Sigmoid colon (tissue), 7 donors: ENCODE results near the gene CD63. TPM values are rescaled to one million over a fixed set of nuclear protein-coding genes. Genes with fewer than 3 reads are reported as not detected.

Experiments used
- DNase-seq: peaks from one replicate; pipeline ENCODE4 v3.0.0-alpha.2; 2019
- H3K27ac ChIP-seq, 4 donors: fragments of 200-600 bp; sonication (generic); one replicate each; pipeline ENCODE4 v1.5.1; 2016 to 2019; ENCODE audit warnings: mild to moderate bottlenecking in 1 of 4
- H3K27me3 ChIP-seq, 3 donors: fragments of 200-600 bp; sonication (generic); one replicate each; pipeline ENCODE4 v1.5.1; 2019; ENCODE audit warnings: mild to moderate bottlenecking in 1 of 3
- H3K36me3 ChIP-seq, 4 donors: fragments of 200-600 bp; sonication (generic); one replicate each; pipeline ENCODE4 v1.5.1; 2016 to 2019
- H3K4me1 ChIP-seq, 4 donors: fragments of 200-600 bp; sonication (generic); one replicate each; pipeline ENCODE4 v1.5.1; 2017 to 2019
- H3K4me3 ChIP-seq, 4 donors: fragments of 200-600 bp; sonication (generic); one replicate each; pipeline ENCODE4 v1.5.1; 2017 to 2019; ENCODE audit warnings: mild to moderate bottlenecking in 2 of 4, moderate library complexity in 1 of 4
- H3K9me3 ChIP-seq, 4 donors: fragments of 200-600 bp in 3 of 4; sonication (generic) in 3 of 4; one replicate each; pipeline versions ENCODE4 v1.5.1 to v1.6.1; 2013 to 2019
- CTCF ChIP-seq, 4 experiments: fragments of 450-650 bp in 3 of 4; fragments of 200-600 bp in 1 of 4; IDR thresholded peaks; one replicate each; pipeline ENCODE4 v1.5.1; 2016 to 2019; ENCODE audit warnings: antibody characterized with exemption in 4 of 4, mild to moderate bottlenecking in 3 of 4, moderate library complexity in 2 of 4
- EP300 ChIP-seq, 4 donors: sonication (generic); formaldehyde crosslinking; IDR thresholded peaks; one replicate each; pipeline ENCODE4 v1.6.1; 2017; ENCODE audit warnings: antibody characterized with exemption in 4 of 4
- POLR2A ChIP-seq, 2 donors: fragments of 450-650 bp; IDR thresholded peaks; one replicate each; pipeline ENCODE4 v1.6.1; 2016; ENCODE audit warnings: antibody characterized with exemption in 2 of 2, mild to moderate bottlenecking in 2 of 2, moderate library complexity in 2 of 2
- POLR2AphosphoS5 ChIP-seq, 4 donors: sonication (generic); formaldehyde crosslinking; IDR thresholded peaks; one replicate each; pipeline ENCODE4 v1.6.1; 2017; ENCODE audit warnings: antibody characterized with exemption in 4 of 4
- WGBS, 2 donors: extraction: QIAGEN DNeasy Blood & Tissue Kit; methylation state at CpG; one replicate each; pipeline ENCODE4 v1.1.7; 2013; 5-methylcytosine and 5-hydroxymethylcytosine counted together
- intact Hi-C: fragments of 100-400 bp; cut with DNase I; formaldehyde crosslinking; loops from one replicate; pipeline ENCODE4 v1.15.1; 2023
- polyA plus RNA-seq, 3 donors: library from polyadenylated mRNA; stranded (reverse); fragments of 200-250 nt; gene quantifications; one replicate each; pipeline ENCODE4 v1.2.3, GENCODE V29; 2013
- total RNA-seq, 4 donors: library from RNA; depleted of rRNA; stranded (reverse); fragments of >200 nt; gene quantifications; one replicate each; pipeline ENCODE4 v1.1.0, GENCODE V29; 2016
- donor health status: healthy with polysubstance abuse.
- donor health status: Bipolar disorder and iron deficiency.
- donor health status: healthy.

Gene CD63
- total and polyA plus RNA-seq, 7 donors: 450 to 1,058 (median 842) TPM

- intact Hi-C loops: no loop called here
- H3K27ac ChIP-seq: peak overlapping the region in 1 of 4 donors; percentile 21
These were observed 35.3 kb downstream of the CD63 start for GRCh38 chr12:55693323-55694187.

GRCh38 chr12:55692631-55693322, 36.0 kb downstream of the CD63 start:
- no peaks in the 10 kb centered on the region for H3K4me1 ChIP-seq
- no peaks in the 10 kb centered on the region for H3K27me3 ChIP-seq
- H3K4me3 ChIP-seq: no peak overlapping the region
- no peak for TF ChIP-seq POLR2AphosphoS5 (IDR thresholded peaks at IDR 0.05)
- no peak for TF ChIP-seq POLR2A (IDR thresholded peaks at IDR 0.05)
- TF ChIP-seq EP300 (IDR thresholded peaks at IDR 0.05): no peak
- TF ChIP-seq CTCF (IDR thresholded peaks at IDR 0.05): no peak
- intact Hi-C loops: no loop called here
- H3K9me3 ChIP-seq: no peaks in the 10 kb centered on the region
- no peak overlapping the region for H3K27ac ChIP-seq
- DNase-seq: peak; percentile 35
- peaks cover 47 to 84% (median 60%) of the 10 kb centered on the region in 4 donors for H3K36me3 ChIP-seq
- WGBS, 2 donors: 95% methylated on average over 12 of the region's 12 CpGs

More at GRCh38 chr12:55693323-55694187, 35.3 kb downstream of the CD63 start:
- WGBS, 2 donors: 94 to 96% methylated on average over 7 of the region's 7 CpGs
- H3K4me3 ChIP-seq: no peak overlapping the region
- no peaks in the 10 kb centered on the region for H3K4me1 ChIP-seq
- H3K36me3 ChIP-seq: peaks cover 40 to 84% (median 57%) of the 10 kb centered on the region in 4 donors
- H3K27me3 ChIP-seq: no peaks in the 10 kb centered on the region
- no peaks in the 10 kb centered on the region for H3K9me3 ChIP-seq
- DNase-seq: peak; percentile 44
- TF ChIP-seq POLR2A (IDR thresholded peaks at IDR 0.05): no peak
- no peak for TF ChIP-seq CTCF (IDR thresholded peaks at IDR 0.05)
- TF ChIP-seq POLR2AphosphoS5 (IDR thresholded peaks at IDR 0.05): no peak
- no peak for TF ChIP-seq EP300 (IDR thresholded peaks at IDR 0.05)

- intact Hi-C loops: no loop called here
- Histone ChIP-seq H3K27ac (peak overlapping the region in 1 of 4 donors; percentile 2), H3K9me3 (no peaks in the 10 kb centered on the region), H3K4me1 (no peaks in the 10 kb centered on the region), H3K27me3 (no peaks in the 10 kb centered on the region), H3K4me3 (no peak overlapping the region), H3K36me3 (peaks cover 31 to 79% (median 41%) of the 10 kb centered on the region in 4 donors)
- TF ChIP-seq POLR2A (IDR thresholded peaks at IDR 0.05) (no peak), EP300 (IDR thresholded peaks at IDR 0.05) (no peak), CTCF (IDR thresholded peaks at IDR 0.05) (no peak), POLR2AphosphoS5 (IDR thresholded peaks at IDR 0.05) (no peak)
- WGBS, 2 donors: 87 to 93% methylated on average over 16 of the region's 16 CpGs
- peak; percentile 53 for DNase-seq
These were observed 39.8 kb downstream of the CD63 start for GRCh38 chr12:55688716-55689655.

- H3K4me1 ChIP-seq: no peaks in the 10 kb centered on the region
- peak; percentile 43 for DNase-seq
- no peak overlapping the region for H3K4me3 ChIP-seq
- H3K27me3 ChIP-seq: no peaks in the 10 kb centered on the region
- H3K36me3 ChIP-seq: peaks cover 19 to 67% (median 30%) of the 10 kb centered on the region in 4 donors
- no peaks in the 10 kb centered on the region for H3K9me3 ChIP-seq
- intact Hi-C loops: no loop called here
- TF ChIP-seq EP300 (IDR thresholded peaks at IDR 0.05): no peak
- TF ChIP-seq POLR2AphosphoS5 (IDR thresholded peaks at IDR 0.05): no peak
- no peak for TF ChIP-seq POLR2A (IDR thresholded peaks at IDR 0.05)
- TF ChIP-seq CTCF (IDR thresholded peaks at IDR 0.05): no peak
- H3K27ac ChIP-seq: peak overlapping the region in 1 of 4 donors; percentile 5
These were observed 41.1 kb downstream of the CD63 start for GRCh38 chr12:55687746-55688145.
